Erythroblast (primary cell): ENCODE data around the gene AGPS.
"Not testable (repeated sequence)": the region's sequence is repeated elsewhere in the genome, so short reads cannot be mapped to it uniquely, and the experiment has no call there.

ENCODE experiments used
- DNase-seq, 2 experiments: peaks; one replicate each; lab custom pipeline; 2025; lab: John Stamatoyannopoulos, UW
- GATA1 ChIP-seq: IDR thresholded peaks from 2 replicates; pipeline ENCODE4 v1.6.1; 2011; ENCODE audit warnings: low read depth, mild to moderate bottlenecking, control low read depth, low read length, moderate library complexity
- POLR2A ChIP-seq: IDR thresholded peaks from 2 replicates; pipeline ENCODE4 v1.6.1; 2011; ENCODE audit warnings: mild to moderate bottlenecking, low read length

Gene AGPS

DNA sequence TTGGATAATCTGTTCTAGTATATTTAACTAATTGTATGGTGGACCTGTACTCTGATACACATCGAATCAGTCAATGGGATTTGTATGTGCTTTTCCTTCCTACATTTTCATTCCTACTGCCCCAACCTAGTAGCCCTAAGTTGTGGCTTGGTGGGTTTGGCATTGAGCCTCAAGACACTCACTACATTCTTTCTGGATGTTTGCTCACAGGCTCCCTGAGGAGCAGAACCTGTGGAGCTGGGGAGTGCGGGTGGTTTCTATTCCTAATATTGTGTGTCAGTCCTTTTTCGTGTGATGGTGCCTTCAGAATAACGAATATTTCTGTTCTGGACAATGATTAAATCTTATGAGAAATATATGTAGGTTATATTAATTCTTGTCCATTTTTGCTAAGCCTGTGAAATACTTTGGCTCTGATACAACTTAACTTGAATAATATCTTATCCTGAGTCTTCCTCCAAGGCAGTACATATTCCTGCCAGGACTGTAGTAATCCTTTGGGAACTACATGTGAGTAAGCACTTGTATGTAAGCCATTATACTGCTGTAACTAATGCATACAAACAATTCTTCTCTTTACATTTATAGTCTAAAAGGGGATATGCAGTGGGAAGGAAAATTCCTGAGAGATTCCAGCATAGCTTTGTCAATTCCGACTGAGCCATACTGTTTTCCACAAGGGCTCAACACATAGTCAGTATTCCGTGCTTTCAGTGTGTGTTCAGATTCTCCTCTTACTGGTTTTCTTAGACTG, 150.6 kb downstream of the AGPS start:
- no peak for DNase-seq
- TF ChIP-seq GATA1 (no peak), POLR2A (no peak)

DNA sequence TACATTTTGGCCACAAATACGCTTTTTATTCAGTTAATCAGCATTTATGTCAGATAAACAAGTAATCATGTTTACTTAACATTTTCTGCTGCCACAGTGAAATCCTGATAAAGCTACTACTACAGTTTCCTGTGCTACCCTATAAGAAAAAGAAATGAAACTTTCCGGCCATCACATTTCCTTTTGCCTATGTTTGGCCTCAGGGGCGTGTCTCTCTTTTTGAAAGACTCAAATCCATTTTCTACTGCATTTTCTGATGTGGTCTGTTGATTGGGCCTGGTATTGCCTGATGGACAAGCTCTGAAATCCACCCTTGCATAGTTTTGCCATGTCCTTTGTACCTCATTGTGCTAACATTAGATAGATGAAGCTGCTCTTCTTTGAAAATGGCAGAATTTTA, 152.6 kb downstream of the AGPS start:
- no peak for TF ChIP-seq POLR2A
- TF ChIP-seq GATA1 = no peak
- DNase-seq = no peak

DNA sequence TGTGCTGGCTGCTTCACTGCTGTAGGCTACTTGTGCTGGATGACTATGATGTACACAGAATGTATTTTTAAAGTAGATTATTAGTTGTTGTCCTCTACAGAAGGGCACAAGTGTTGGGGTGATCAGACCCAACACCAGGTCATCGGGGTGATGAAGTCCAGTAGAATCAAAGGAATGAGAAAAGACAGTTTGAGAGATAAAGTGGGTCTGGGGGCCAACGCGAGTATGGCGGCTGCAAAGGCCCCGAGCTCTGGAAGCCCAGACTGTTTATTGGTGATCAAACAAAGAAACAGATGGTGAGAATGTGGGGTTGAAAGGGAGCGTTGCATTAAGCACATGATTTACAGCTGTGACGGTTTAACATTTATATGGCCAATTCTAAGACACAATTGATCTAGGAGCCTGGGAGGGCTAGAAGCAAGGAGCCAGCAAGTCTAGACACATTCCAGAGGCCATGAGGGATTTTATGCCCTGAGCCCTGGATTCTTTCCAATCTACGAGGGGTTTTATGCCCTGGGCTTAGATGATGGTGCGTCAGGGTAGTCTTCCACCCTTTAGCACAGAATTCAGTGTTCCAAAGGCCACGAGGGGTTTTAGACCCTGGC, 153.5 kb downstream of the AGPS start:
- no peak for TF ChIP-seq GATA1
- TF ChIP-seq POLR2A = no peak
- DNase-seq = peak in 1 of 2 experiments; percentile 6

DNA sequence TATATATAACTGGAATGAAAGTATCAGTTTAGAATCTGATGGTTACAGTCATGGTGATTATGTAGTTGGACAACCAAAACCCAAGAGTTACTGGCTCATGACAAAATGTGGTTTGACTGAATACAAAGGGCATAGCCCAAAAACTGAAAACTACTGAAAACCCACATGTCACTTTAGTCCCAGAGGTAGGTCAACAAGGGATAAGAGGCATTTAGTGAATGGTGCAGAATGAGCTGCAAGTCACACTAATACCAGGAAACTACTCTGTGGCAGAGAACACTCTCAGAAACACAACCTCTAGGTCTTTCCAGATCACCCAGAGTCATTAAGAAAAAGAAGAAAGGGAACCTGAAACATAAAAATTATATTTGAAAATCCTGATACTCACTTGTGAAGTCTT, 154.5 kb downstream of the AGPS start:
- no peak for DNase-seq
- TF ChIP-seq POLR2A = no peak
- no peak for TF ChIP-seq GATA1

GRCh38 chr2:177547772-177548171, 155.2 kb downstream of the AGPS start:
- TF ChIP-seq POLR2A (no peak), GATA1 (no peak)
- DNase-seq = no peak

DNA sequence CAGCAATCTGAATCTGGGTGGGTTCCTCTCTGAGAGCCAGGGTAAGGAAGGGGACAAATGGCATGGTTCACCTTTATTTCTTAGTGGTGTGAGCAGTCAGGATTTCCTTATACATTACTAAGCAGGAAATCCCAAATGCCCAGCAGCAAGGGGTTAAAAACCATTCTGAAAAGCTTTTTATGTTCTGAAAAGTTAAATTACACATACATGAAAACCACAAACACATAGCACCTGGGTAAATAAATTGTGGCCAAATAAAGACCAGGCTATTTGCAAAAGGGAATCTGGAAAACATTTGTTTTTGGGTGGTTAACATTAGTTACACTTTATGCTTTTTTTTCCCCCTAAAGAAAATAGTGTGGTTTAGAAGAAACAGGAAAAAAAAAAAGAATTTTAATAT, 156.1 kb downstream of the AGPS start:
- DNase-seq = no peak
- no peak for TF ChIP-seq POLR2A
- TF ChIP-seq GATA1 = no peak

- no peak for DNase-seq
- no peak for TF ChIP-seq GATA1
- TF ChIP-seq POLR2A = no peak
Observed at GRCh38 chr2:177549171-177549570, 156.6 kb downstream of the AGPS start.

DNA sequence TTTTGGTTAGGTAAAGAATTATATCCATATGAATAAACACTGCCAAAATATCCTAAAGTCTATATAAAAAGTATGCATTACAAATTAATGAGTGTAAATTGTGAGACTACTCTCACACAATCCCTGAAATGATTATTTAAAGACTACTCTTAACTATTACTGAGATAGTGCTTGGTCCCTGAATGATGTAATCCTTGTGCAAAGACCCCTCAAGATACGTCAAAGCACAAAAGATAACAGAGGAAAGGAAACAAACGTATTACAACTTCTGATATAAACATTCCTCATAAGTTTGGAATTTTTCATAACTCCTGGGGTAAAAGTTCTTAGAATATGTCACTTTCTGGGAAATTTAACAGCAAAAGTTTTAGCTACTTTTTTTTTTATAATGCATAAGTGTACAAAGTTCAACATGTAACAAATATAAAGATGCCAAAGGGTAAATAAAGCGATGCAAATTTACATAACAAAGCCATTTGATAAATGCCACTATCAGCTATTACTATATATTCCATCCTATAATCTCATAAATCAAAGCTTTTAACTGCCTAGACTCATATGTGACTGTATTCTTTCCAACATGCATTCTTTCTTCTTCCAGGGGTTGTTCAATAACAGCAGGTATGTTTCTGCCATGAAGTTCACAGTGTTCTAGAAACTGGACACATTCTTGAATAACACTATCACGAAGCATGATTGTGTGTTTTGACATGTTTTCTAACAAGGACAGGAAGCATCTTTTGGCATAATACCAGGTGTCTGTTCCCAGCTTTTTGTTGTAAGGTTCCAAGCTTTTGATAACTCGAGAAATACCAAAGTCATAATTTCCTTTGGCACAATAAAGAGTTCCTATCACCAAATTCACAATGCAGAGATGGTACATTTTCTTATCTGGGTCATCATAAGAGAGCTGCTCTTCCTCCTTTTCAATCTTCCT, 158.0 kb downstream of the AGPS start:
- peak in 1 of 2 experiments; percentile 18 for DNase-seq
- TF ChIP-seq POLR2A (no peak), GATA1 (no peak)

DNA sequence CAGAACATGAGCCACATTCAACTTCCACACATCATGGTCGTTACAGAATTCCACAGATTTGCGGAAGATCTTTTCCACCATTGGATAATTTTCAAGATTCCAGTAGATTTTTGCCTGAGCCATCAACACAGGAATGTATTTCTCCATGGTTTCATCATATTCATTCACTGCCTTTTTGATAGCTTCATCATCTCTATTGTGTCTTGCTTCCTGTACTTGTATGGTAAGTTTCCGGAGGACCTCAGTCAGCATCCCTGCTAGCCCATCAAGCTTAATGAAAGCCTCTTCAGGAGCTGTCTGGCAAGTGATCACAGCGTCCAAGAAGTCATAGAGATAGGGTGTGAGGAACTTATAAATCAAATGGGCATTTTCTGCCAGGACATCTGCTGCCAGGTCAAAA, 158.8 kb downstream of the AGPS start:
- DNase-seq = not testable (repeated sequence)

DNA sequence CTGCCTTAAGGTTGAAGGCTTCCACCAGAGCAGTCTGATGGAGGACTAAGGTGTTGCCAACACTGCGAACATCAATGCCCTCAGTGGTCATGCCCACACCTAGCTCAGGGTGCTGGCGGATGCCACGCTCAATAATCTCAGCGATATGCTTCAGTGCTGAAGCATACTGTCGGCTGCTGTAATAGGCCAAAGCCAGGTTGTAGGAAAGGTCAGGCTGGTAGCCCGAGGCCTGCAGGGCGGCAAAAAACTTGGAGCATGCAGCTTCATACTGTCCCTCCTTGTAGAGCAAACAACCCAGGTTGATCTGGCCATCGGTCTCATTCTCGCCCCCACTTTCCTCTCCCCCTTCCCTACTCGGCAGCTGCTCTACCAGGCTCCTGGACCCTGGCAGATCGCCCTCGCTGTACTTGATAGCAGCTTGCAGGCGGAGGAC, 159.4 kb downstream of the AGPS start:
- TF ChIP-seq POLR2A = no peak
- TF ChIP-seq GATA1 = no peak
- DNase-seq = peak in 1 of 2 experiments; percentile 79

- peak; percentile 94 to 96 for DNase-seq
Observed at GRCh38 chr2:177552422-177553175, 160.0 kb downstream of the AGPS start.

DNA sequence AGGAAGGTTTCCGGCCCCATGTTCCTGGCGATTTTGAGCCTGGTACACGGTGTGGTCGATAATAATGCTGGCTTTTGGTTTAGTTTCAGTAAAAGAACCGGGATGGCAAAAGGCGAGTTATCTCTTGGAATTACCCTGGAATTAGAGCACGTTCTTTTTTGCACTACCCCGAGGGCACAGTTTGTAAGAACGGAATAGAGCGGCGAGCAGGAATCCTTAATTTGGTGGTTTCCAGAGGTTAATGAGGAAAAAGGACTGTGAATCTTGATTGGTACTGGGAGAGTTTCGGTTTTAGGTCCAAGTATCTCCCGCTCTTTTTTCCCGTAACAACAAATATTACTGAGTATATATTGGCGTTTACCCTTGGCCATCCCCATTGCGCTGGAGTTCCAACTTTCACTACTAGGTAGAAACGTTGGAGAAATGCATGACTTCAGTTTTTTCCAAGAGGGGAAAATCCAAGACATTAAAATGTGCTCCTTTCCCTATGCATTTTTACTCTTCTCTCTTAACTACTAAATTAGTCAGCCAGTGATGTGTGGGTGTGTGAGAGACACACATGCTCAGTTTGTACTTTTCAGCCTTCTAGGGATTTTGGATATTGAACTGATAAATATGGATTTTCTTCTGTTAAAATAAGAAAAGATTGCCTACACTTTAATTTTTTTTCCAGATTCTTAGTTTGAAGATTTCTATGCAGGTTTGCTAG, 160.8 kb downstream of the AGPS start:
- DNase-seq = peak in 1 of 2 experiments; percentile 66
- TF ChIP-seq POLR2A (peak; percentile 32), GATA1 (no peak)

More at GRCh38 chr2:177552422-177553175, 160.0 kb downstream of the AGPS start:
- TF ChIP-seq GATA1 (no peak), POLR2A (peak; percentile 77)
